Measurements from ENCODE around the gene COG1. TPM values are rescaled to one million over a fixed set of nuclear protein-coding genes. Genes with fewer than 3 reads are reported as not detected.
A peak's percentile ranks its signal among the peaks of the same experiment; 100 is the strongest.

Gene COG1
- total RNA-seq, 1 donor from 2014 or later, result 26.7 TPM

DNA sequence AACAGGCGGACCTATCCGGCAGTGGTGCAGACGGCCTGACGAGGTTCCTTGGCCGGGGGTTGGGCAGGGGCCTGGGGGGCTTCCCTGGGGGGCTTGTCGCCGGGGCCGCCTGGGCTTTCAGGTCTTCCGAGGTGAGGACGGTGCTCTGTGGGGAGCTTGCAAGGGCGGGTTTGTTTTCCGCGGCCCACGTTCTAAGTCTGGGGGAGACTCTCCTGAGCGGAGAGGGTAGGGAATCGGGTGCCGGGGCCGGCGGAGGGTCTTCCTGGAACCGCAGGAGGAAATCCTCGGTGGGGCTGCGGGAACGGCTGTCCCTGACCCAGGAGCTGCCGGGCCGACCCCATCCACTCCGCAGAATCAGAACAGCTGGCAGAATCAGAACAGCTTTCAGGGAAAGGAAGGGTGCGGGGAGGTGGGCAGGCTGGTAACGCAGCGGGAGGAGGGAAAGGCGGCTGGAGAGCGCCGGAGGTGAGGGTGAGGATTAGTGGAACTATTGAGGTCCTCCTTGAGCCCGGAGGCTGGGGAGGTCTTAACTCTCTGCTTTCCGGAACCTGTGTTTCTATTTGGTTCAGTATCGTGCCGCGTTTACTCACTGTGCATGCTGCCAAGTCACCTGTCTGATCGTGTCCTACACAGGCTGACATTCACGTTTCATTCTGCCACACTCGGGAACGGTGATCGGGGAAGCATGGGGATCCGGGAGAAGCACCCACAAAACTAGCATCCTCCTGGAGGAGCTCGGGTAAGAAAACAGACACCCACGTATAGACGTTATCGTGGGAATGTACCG lies 39.9 kb downstream of the COG1 start:
- Histone ChIP-seq H3K4me3 (ENCODE audit: low read depth, low read length) (peak overlapping the region; percentile 94), H3K27me3 (ENCODE audit: control insufficient read depth, insufficient read depth, low read length) (no peaks in the 10 kb centered on the region), H3K36me3 (ENCODE audit: control insufficient read depth, insufficient read depth, low read length) (no peaks in the 10 kb centered on the region)
- DNase-seq (ENCODE audit: low read depth), result no peak
- TF ChIP-seq, protein P1, sequence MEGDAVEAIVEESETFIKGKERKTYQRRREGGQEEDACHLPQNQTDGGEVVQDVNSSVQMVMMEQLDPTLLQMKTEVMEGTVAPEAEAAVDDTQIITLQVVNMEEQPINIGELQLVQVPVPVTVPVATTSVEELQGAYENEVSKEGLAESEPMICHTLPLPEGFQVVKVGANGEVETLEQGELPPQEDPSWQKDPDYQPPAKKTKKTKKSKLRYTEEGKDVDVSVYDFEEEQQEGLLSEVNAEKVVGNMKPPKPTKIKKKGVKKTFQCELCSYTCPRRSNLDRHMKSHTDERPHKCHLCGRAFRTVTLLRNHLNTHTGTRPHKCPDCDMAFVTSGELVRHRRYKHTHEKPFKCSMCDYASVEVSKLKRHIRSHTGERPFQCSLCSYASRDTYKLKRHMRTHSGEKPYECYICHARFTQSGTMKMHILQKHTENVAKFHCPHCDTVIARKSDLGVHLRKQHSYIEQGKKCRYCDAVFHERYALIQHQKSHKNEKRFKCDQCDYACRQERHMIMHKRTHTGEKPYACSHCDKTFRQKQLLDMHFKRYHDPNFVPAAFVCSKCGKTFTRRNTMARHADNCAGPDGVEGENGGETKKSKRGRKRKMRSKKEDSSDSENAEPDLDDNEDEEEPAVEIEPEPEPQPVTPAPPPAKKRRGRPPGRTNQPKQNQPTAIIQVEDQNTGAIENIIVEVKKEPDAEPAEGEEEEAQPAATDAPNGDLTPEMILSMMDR (IDR thresholded peaks at IDR 0.05; ENCODE audit: insufficient read depth, low read length, poor library complexity, severe bottlenecking), result no peak

DNA sequence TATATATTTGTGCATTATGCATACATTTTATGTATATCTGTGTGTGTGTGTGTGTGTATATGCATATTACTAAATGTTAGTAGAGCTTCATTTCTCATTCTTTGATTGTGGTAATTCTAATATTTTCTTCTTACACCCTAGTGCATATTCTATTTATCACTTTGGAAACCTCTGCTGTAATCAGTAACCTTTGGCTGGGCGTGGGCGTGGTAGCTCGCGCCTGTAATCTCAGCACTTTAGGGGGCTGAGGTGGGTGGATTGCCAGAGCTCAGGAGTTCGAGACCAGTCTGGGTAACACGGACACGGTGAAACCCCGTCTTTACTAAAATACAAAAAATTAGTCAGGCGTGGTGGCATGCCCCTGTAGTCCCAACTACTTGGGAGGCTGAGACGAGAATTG lies 41.9 kb downstream of the COG1 start:
- no peak for DNase-seq (ENCODE audit: low read depth)

DNA sequence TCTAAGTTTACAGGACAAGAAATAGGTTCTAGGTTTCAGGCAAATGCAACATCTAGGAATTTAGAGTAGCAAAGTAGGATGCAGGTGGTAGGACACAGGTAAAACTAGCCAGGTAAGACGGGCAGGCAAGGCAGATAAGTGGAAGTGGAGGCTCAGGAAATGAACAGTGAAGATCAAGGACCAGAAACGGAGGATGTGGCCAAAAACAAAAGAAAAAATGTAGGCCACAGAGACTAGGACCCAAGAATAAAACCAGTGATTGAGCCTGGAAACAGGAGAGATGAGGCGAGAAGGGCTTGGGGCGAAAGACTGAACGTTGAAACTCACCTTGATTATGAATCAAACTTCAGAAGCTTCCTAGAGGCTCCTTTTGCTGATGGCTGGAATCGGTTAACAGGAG lies 44.9 kb downstream of the COG1 start:
- TF ChIP-seq, protein P1 (IDR thresholded peaks at IDR 0.05; ENCODE audit: insufficient read depth, low read length, poor library complexity, severe bottlenecking), result no peak

More for the DNA sequence above, 41.9 kb downstream of the COG1 start:
- TF ChIP-seq, protein P1 (IDR thresholded peaks at IDR 0.05; ENCODE audit: insufficient read depth, low read length, poor library complexity, severe bottlenecking), result no peak
- no peaks in the 10 kb centered on the region for H3K36me3 ChIP-seq (ENCODE audit: control insufficient read depth, insufficient read depth, low read length)
- no peaks in the 10 kb centered on the region for H3K27me3 ChIP-seq (ENCODE audit: control insufficient read depth, insufficient read depth, low read length)
- no peak overlapping the region for H3K4me3 ChIP-seq (ENCODE audit: low read depth, low read length)

DNA sequence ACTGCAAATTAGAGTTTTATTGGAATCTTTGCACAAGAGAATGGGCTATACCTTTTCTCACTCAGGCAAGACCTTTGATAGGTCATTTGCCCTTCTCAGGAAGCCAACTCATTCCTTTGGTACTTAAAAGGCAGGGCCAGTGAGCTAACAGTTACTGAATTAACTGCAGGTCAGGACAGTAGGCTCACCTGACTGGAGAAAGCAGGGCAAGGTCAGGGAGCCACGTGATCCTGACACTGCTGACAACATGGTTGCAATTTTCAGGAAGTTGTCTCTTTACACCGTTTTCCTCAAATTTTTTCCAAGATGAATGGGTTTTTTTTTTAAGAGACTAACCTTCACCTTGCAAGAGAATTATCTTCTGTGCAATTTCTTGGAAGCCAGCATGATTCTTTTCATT lies 47.7 kb downstream of the COG1 start:
- H3K4me3 ChIP-seq (ENCODE audit: low read depth, low read length), result no peak overlapping the region
- TF ChIP-seq, protein P1 (IDR thresholded peaks at IDR 0.05; ENCODE audit: insufficient read depth, low read length, poor library complexity, severe bottlenecking), result no peak
- H3K36me3 ChIP-seq (ENCODE audit: control insufficient read depth, insufficient read depth, low read length), result no peaks in the 10 kb centered on the region
- H3K27me3 ChIP-seq (ENCODE audit: control insufficient read depth, insufficient read depth, low read length), result no peaks in the 10 kb centered on the region
- no peak for DNase-seq (ENCODE audit: low read depth)

More for the DNA sequence above, 44.9 kb downstream of the COG1 start:
- Histone ChIP-seq H3K27me3 (ENCODE audit: control insufficient read depth, insufficient read depth, low read length) (no peaks in the 10 kb centered on the region), H3K36me3 (ENCODE audit: control insufficient read depth, insufficient read depth, low read length) (no peaks in the 10 kb centered on the region), H3K4me3 (ENCODE audit: low read depth, low read length) (no peak overlapping the region)
- DNase-seq (ENCODE audit: low read depth), result no peak

DNA sequence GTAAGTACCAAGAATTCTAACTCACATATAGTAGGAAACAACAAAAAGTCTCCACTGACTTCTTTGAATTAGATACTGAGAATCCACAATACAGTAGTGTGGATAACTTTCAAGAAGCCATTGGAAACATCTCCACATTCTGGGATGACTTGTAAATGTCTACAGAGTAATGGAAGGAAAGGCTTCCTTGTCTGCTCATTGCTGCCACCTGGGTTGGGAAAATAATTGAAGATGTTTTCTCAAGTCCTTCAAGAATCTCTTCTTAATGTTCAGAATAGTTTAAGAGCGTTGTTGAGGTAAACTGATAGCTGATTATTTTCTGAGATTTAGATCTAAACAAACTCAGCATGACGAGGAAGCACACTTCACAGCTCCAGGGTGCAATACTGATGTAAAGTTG lies 54.9 kb downstream of the COG1 start:
- no peaks in the 10 kb centered on the region for H3K36me3 ChIP-seq (ENCODE audit: control insufficient read depth, insufficient read depth, low read length)
- no peak overlapping the region for H3K4me3 ChIP-seq (ENCODE audit: low read depth, low read length)
- DNase-seq (ENCODE audit: low read depth), result no peak
- TF ChIP-seq, protein P1 (IDR thresholded peaks at IDR 0.05; ENCODE audit: insufficient read depth, low read length, poor library complexity, severe bottlenecking), result peak; percentile 11
- H3K27me3 ChIP-seq (ENCODE audit: control insufficient read depth, insufficient read depth, low read length), result no peaks in the 10 kb centered on the region

DNA sequence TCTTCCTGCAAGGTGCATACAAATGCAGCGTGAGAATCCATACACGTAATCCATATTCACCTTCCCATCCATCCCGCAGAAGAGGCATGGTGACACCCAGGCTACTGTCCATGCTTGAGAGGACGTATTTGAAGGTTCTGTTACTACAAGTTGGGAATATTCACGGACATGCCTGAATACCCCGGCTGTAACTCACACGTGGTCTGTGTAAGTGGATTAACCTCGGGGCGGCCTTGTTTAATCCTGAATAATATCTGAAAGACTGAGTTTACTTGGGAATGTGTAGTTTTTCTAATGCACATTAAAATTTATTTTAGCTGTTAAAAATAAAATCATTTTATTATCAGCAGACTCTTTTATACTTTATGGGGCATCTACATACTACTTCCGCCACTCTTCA lies 55.7 kb downstream of the COG1 start:
- DNase-seq (ENCODE audit: low read depth), result no peak

More for the DNA sequence above, 55.7 kb downstream of the COG1 start:
- TF ChIP-seq, protein P1 (IDR thresholded peaks at IDR 0.05; ENCODE audit: insufficient read depth, low read length, poor library complexity, severe bottlenecking), result no peak
- no peaks in the 10 kb centered on the region for H3K27me3 ChIP-seq (ENCODE audit: control insufficient read depth, insufficient read depth, low read length)
- H3K4me3 ChIP-seq (ENCODE audit: low read depth, low read length), result no peak overlapping the region
- no peaks in the 10 kb centered on the region for H3K36me3 ChIP-seq (ENCODE audit: control insufficient read depth, insufficient read depth, low read length)
